Panc1 (cell line): ENCODE measurements around the gene LRRC74A. TPM values are rescaled to one million over a fixed set of nuclear protein-coding genes. Genes with fewer than 3 reads are reported as not detected.

Experiments
- ATAC-seq: fragments of 200-7000 bp; cut with Tn5 transposase; 2 replicates; pipeline ENCODE4 v1.9.1; 2020; ENCODE audit warnings: mild to moderate bottlenecking, moderate library complexity
- BruUV-seq: library from RNA; stranded (reverse); fragments of 400-500 nt; replicated peaks from 2 replicates; lab custom pipeline; 2021; lab: Mats Ljungman, UMichigan
- CTCF ChIA-PET: fragments of 300-600 bp; sonication (Branson Sonifier 250); formaldehyde crosslinking; loops from one replicate; lab custom pipeline; 2022; ENCODE audit warnings: antibody characterized with exemption; lab: Charles Lee
- POLR2A ChIA-PET: fragments of 300-600 bp; sonication (Branson Sonifier 250); formaldehyde crosslinking; loops from one replicate; lab custom pipeline; 2022; ENCODE audit warnings: antibody characterized with exemption; lab: Charles Lee
- DNase-seq: peaks from one replicate; pipeline ENCODE4 v3.0.0-alpha.2; 2010; ENCODE audit warnings: low read depth, low spot score
- H3K27ac ChIP-seq: 2 replicates; pipeline ENCODE4 v1.5.1; 2011; ENCODE audit warnings: mild to moderate bottlenecking, low read length, inconsistent platforms
- H3K27me3 ChIP-seq: fragments of 200-500 bp; sonication (Bioruptor generic); 2 replicates; pipeline ENCODE4 v1.6.0; 2014; ENCODE audit warnings: low read length, inconsistent platforms; ENCODE audit not compliant: control insufficient read depth, insufficient read depth
- H3K36me3 ChIP-seq: fragments of 200-500 bp; sonication (Bioruptor generic); 2 replicates; pipeline ENCODE4 v1.5.1; 2014; ENCODE audit warnings: inconsistent platforms, mild to moderate bottlenecking, low read length, moderate library complexity; ENCODE audit not compliant: control insufficient read depth, insufficient read depth
- H3K4me1 ChIP-seq: 2 replicates; pipeline ENCODE4 v1.5.1; 2011; ENCODE audit warnings: inconsistent platforms, mild to moderate bottlenecking, low read length, moderate library complexity; ENCODE audit not compliant: control insufficient read depth, insufficient read depth
- H3K4me3 ChIP-seq, 2 experiments: 2 replicates each; pipeline ENCODE4 v1.5.1; 2011 to 2012; ENCODE audit warnings: low read depth in 2 of 2, low read length in 2 of 2, mild to moderate bottlenecking in 2 of 2, inconsistent platforms in 1 of 2, moderate library complexity in 1 of 2
- H3K9me3 ChIP-seq: fragments of 200-500 bp; sonication (Bioruptor generic); 2 replicates; pipeline ENCODE4 v1.5.1; 2014; ENCODE audit warnings: low read depth, mild to moderate bottlenecking, inconsistent platforms, low read length, moderate library complexity; ENCODE audit not compliant: control insufficient read depth, insufficient read depth
- POLR2AphosphoS5 ChIP-seq: IDR thresholded peaks from 2 replicates; pipeline ENCODE4 v1.6.1; 2012; ENCODE audit warnings: mild to moderate bottlenecking, low read depth, low read length, moderate library complexity
- SIN3A ChIP-seq: IDR thresholded peaks from 2 replicates; pipeline ENCODE4 v1.6.1; 2012; ENCODE audit warnings: low read depth, mild to moderate bottlenecking, low read length, moderate library complexity, borderline replicate concordance; ENCODE audit not compliant: insufficient read depth
- TCF7L2 ChIP-seq: IDR thresholded peaks from 2 replicates; pipeline ENCODE4 v1.6.1; 2011; ENCODE audit warnings: mild to moderate bottlenecking, low read depth, low read length, inconsistent platforms
- in situ Hi-C: cut with HindIII; loops from 2 replicates; pipeline ENCODE4 v1.10.0; 2016; ENCODE audit warnings: low sequenced_read_pairs, low pct_unique_long_range_greater_than_20kb
- intact Hi-C: fragments of 100-400 bp; cut with micrococcal nuclease; formaldehyde crosslinking; loops from one replicate; pipeline ENCODE4 v1.10.0; 2022; ENCODE audit not compliant: unreplicated experiment
- total RNA-seq: library from RNA; stranded (reverse); gene quantifications from one replicate; pipeline ENCODE4 v1.2.1, GENCODE V29; 2021; ENCODE audit not compliant: unreplicated experiment
- TF ChIP-seq, protein P1 (sequence below), 2 experiments: IDR thresholded peaks; 2 replicates each; pipeline ENCODE4 v1.6.1; 2011 to 2012; ENCODE audit warnings: low read depth in 2 of 2, control low read depth in 1 of 2, low read length in 1 of 2, mild to moderate bottlenecking in 1 of 2, moderate library complexity in 1 of 2; ENCODE audit not compliant: insufficient read depth in 1 of 2
- TF ChIP-seq, protein P2 (sequence below): fragments of 450-650 bp; IDR thresholded peaks from 2 replicates; pipeline ENCODE4 v1.5.1; 2017; ENCODE audit warnings: mild to moderate bottlenecking

The LRRC74A gene
- total RNA-seq, 1 experiment from 2014 or later: not detected

GRCh38 chr14:76881348-76881747, 55.1 kb downstream of the LRRC74A start:
- in situ Hi-C loops: no loop called here
- Histone ChIP-seq H3K27me3 (no peaks in the 10 kb centered on the region), H3K27ac (no peak overlapping the region), H3K36me3 (no peaks in the 10 kb centered on the region), H3K4me1 (no peaks in the 10 kb centered on the region), H3K9me3 (no peaks in the 10 kb centered on the region), H3K4me3 (no peak overlapping the region)
- no TSS peak for BruUV-seq
- ATAC-seq (peak; percentile 13; the same call in 1 of the 2 replicates), DNase-seq (no peak)
- TF ChIP-seq, protein P1, sequence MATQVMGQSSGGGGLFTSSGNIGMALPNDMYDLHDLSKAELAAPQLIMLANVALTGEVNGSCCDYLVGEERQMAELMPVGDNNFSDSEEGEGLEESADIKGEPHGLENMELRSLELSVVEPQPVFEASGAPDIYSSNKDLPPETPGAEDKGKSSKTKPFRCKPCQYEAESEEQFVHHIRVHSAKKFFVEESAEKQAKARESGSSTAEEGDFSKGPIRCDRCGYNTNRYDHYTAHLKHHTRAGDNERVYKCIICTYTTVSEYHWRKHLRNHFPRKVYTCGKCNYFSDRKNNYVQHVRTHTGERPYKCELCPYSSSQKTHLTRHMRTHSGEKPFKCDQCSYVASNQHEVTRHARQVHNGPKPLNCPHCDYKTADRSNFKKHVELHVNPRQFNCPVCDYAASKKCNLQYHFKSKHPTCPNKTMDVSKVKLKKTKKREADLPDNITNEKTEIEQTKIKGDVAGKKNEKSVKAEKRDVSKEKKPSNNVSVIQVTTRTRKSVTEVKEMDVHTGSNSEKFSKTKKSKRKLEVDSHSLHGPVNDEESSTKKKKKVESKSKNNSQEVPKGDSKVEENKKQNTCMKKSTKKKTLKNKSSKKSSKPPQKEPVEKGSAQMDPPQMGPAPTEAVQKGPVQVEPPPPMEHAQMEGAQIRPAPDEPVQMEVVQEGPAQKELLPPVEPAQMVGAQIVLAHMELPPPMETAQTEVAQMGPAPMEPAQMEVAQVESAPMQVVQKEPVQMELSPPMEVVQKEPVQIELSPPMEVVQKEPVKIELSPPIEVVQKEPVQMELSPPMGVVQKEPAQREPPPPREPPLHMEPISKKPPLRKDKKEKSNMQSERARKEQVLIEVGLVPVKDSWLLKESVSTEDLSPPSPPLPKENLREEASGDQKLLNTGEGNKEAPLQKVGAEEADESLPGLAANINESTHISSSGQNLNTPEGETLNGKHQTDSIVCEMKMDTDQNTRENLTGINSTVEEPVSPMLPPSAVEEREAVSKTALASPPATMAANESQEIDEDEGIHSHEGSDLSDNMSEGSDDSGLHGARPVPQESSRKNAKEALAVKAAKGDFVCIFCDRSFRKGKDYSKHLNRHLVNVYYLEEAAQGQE (IDR thresholded peaks at IDR 0.05; ENCODE audit: insufficient read depth in 1 of 2, low read depth in 2 of 2, low read length in 1 of 2): no peak
- no peak for TF ChIP-seq POLR2AphosphoS5
- TF ChIP-seq, protein P2, sequence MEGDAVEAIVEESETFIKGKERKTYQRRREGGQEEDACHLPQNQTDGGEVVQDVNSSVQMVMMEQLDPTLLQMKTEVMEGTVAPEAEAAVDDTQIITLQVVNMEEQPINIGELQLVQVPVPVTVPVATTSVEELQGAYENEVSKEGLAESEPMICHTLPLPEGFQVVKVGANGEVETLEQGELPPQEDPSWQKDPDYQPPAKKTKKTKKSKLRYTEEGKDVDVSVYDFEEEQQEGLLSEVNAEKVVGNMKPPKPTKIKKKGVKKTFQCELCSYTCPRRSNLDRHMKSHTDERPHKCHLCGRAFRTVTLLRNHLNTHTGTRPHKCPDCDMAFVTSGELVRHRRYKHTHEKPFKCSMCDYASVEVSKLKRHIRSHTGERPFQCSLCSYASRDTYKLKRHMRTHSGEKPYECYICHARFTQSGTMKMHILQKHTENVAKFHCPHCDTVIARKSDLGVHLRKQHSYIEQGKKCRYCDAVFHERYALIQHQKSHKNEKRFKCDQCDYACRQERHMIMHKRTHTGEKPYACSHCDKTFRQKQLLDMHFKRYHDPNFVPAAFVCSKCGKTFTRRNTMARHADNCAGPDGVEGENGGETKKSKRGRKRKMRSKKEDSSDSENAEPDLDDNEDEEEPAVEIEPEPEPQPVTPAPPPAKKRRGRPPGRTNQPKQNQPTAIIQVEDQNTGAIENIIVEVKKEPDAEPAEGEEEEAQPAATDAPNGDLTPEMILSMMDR: no peak
- no peak for TF ChIP-seq TCF7L2
- no peak for TF ChIP-seq SIN3A
- intact Hi-C loops: no loop called here
- POLR2A ChIA-PET: no interaction called here
- CTCF ChIA-PET: no interaction called here

DNA sequence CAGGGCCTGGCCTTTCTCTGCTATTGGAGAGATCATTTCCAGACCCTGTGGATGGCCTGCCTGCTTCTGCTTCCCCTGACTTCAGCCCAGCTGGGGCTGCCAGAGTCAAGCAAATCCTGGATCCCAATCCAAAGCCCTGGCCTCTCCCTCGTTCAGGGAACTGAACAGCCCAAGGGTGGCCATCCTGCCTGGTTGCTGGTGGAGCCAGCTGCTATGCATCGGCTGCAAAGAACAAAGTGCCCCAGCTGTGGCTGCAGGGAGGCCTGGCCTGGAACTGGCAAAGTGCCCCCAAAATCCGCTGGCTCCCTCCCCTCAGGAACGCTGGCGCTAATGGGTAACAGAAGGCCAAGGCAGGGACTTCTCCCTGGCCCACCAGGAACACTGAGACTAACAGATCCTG, 56.4 kb downstream of the LRRC74A start:
- Histone ChIP-seq H3K4me3 (no peak overlapping the region), H3K27me3 (no peaks in the 10 kb centered on the region), H3K27ac (no peak overlapping the region), H3K9me3 (no peaks in the 10 kb centered on the region), H3K36me3 (no peaks in the 10 kb centered on the region), H3K4me1 (no peaks in the 10 kb centered on the region)
- no TSS peak for BruUV-seq
- no peak for DNase-seq
- ATAC-seq: no peak
- intact Hi-C loops (no loop called here), in situ Hi-C loops (no loop called here)
- CTCF ChIA-PET: interaction anchor here (0.6 kb wide), 1 partner anchor 183 kb away, joined by 3 read pairs; no protein-coding TSS in a partner anchor
- POLR2A ChIA-PET: no interaction called here
- TF ChIP-seq, protein P2: no peak
- TF ChIP-seq POLR2AphosphoS5 (no peak), TCF7L2 (no peak), SIN3A (no peak)
- TF ChIP-seq, protein P1 (IDR thresholded peaks at IDR 0.05; ENCODE audit: insufficient read depth in 1 of 2, low read depth in 2 of 2, low read length in 1 of 2): no peak
